Measurements from ENCODE around the gene RASGRP4.

DNA sequence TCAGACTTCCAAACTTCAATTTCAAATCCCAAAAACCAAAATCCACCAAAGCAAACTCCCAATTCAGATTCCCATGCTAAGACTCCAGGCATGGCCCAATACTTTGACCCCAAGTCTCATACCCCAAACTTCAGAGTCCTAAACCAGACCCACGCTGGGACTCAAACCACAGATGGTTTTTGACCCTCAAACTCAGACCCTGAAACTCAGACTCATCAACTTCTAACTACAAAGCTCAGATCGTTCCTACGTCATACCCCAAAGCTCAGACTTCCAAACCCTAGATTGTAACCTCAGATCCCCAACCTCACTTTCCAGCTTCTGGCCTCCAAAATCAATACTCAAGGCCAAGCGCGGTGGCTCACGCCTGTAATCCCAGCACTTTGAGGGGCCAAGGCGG lies 19.3 kb upstream of the RASGRP4 start:
- TF ChIP-seq, protein P1, sequence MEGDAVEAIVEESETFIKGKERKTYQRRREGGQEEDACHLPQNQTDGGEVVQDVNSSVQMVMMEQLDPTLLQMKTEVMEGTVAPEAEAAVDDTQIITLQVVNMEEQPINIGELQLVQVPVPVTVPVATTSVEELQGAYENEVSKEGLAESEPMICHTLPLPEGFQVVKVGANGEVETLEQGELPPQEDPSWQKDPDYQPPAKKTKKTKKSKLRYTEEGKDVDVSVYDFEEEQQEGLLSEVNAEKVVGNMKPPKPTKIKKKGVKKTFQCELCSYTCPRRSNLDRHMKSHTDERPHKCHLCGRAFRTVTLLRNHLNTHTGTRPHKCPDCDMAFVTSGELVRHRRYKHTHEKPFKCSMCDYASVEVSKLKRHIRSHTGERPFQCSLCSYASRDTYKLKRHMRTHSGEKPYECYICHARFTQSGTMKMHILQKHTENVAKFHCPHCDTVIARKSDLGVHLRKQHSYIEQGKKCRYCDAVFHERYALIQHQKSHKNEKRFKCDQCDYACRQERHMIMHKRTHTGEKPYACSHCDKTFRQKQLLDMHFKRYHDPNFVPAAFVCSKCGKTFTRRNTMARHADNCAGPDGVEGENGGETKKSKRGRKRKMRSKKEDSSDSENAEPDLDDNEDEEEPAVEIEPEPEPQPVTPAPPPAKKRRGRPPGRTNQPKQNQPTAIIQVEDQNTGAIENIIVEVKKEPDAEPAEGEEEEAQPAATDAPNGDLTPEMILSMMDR (conservative IDR thresholded peaks at IDR 0.05 in 1 of 2, IDR thresholded peaks at IDR 0.05 in 1 of 2; ENCODE audit: low read depth in 1 of 2, low read length in 2 of 2) = no peak
- TF ChIP-seq EZH2 (IDR thresholded peaks at IDR 0.05; ENCODE audit: low read length, missing control alignments) = no peak
